ENCODE results near the gene OR6C75.
A peak's percentile ranks its signal among the peaks of the same experiment; 100 is the strongest.
"Not testable (repeated sequence)": the region's sequence is repeated elsewhere in the genome, so short reads cannot be mapped to it uniquely, and the experiment has no call there.

Gene OR6C75

DNA sequence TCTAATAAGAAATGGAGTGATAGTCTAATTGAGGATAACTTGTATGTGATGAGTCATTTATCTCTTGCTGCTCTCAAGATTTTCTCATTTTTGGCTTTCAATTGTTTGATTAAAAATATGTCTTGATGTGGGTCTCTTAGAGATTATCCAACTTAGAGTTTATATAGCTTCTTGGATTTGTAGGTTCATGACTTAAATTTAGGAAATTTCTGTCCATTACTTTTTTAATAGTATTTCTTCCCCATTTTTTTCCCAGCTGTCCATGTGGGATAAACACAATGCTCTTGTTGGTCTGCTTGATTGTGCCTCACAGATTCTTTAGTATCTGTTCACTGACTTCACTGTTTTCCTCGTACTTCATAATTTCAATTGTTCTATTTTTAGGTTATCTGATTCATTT lies 45.1 kb downstream of the OR6C75 start:
- TF ChIP-seq JUND (IDR thresholded peaks at IDR 0.05; ENCODE audit: low read depth) = no peak
- no peak for DNase-seq (ENCODE audit: low read depth in 1 of 2, low spot score in 1 of 2)
- in situ Hi-C loops (cut with HindIII; ENCODE audit: low pct_unique_long_range_greater_than_20kb, low sequenced_read_pairs) = no loop called here

DNA sequence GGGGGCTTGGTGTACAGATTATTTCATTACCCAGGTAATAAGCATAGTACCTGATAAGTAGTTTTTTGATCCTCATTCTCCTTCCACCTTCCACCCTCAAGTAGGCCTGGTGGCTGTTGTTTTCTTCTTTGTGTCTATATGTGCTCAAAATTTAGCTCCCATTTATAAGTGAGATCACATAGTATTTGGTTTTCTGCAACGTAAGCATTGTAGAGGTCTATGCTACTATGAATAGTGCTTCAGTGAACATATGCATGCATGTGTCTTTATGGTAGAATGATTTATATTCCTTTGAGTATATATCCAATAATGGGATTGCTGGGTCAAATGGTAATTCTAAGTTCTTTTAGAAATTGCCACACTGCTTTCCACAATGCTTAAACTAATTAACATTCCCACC lies 46.4 kb downstream of the OR6C75 start:
- DNase-seq (ENCODE audit: low read depth in 1 of 2, low spot score in 1 of 2); in situ Hi-C loops (cut with HindIII; ENCODE audit: low pct_unique_long_range_greater_than_20kb, low sequenced_read_pairs): not testable (repeated sequence)

DNA sequence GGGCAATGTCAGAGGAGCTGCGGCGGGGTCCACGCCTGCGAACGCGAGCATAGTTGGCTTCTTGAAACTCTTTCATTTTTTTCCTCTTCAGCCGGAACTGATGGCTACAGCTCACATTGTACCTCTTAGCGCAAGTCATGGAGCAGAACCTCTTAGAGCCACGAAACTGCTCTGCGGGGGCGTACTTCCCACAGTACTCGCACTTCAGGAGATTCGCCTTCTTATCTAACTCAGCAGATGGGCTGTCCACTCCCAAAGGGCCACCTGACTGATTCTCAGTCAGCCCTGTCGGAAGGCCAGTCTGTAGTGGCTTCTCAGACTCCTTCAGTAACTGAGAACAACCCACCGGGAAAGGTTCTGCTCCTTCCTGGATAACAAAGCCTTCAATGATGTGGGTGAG lies 49.4 kb downstream of the OR6C75 start:
- in situ Hi-C loops (cut with HindIII; ENCODE audit: low pct_unique_long_range_greater_than_20kb, low sequenced_read_pairs); DNase-seq (ENCODE audit: low read depth in 1 of 2, low spot score in 1 of 2): not testable (repeated sequence)

DNA sequence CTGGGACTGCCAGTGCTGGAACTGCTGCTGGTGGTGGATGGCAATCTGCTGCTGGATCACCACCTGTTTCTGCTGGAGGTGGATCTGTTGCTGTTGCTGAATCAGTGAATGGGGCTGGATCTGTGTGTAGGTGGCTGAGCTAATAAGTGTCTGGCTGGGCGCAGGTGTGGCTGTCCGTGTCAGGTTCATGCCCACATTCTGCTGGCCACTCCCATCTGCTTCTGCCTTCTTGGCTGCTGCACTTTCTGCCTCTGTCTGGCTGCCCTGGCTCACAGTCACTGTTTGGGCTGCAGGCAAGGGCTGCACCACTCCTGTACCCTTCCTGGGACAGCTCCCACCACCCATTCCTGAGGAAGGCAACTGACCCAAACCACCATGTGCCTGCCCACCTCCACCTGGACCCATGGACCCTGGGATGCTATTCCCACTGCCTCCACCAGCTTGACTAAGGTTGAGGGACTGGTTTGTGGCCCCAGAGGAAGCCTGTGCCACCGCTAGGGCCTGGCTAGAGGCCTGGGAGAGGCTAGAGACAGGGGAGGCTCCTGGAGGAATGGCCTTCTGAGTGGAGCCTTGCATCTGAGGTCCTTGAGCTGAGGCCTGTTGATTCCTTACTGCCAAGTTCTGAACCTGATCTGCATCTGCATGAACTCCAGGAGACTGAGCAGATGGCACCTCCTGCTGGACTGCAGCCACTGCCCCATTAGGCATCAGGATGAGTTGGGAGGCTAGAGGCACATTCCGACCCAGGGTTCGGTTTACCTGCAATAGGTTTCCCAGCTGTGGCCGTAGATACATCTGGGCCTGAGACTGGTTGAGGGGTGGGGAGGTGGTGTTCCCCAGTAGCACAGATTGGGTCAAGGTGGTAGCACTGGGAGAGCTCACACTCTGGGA lies 51.0 kb downstream of the OR6C75 start:
- DNase-seq (ENCODE audit: low read depth in 1 of 2, low spot score in 1 of 2); in situ Hi-C loops (cut with HindIII; ENCODE audit: low pct_unique_long_range_greater_than_20kb, low sequenced_read_pairs): not testable (repeated sequence)

DNA sequence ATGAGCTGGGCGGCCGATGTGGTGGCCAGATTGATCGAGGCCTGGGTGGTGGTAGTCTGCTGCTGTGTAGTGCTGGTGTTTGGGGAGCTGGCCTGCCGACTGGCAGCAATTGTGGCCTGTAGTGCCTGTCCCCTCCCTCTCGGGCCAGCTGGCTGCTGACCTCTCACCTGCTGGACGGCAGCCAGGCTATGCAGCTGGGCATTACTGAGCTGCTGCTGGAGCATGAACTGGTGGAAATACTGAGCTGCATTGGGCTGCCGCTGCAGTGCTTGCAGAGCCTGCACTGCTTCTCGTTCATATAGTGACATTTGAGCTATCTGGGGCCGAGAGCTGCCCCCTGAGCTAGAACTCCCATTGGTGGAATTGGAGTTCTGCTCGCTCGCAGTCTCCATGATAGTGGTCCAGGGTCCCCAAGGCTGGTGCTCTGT lies 51.6 kb downstream of the OR6C75 start:
- in situ Hi-C loops (cut with HindIII; ENCODE audit: low pct_unique_long_range_greater_than_20kb, low sequenced_read_pairs); DNase-seq (ENCODE audit: low read depth in 1 of 2, low spot score in 1 of 2): not testable (repeated sequence)

DNA sequence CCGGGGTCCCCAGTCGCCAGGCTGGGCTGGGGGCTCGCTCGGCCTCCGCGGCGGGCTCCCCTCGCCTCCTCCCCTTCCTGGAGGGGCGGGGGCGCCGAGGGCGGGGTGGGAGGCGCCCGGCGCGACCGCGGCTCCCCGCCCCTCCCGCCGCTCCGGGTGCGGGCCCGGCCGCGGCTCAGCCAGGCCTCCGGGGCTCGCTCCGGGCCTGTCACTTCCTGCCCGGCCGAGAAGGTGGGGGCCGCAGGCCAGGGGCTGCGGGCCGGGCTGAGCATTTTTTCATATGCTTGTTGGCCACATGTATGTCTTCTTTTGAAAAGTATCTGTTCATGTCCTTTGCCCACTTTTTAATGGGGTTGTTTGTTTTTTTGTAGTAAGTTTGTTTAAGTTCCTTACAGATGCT lies 52.1 kb downstream of the OR6C75 start:
- DNase-seq (ENCODE audit: low read depth in 1 of 2, low spot score in 1 of 2) = not testable (repeated sequence)

DNA sequence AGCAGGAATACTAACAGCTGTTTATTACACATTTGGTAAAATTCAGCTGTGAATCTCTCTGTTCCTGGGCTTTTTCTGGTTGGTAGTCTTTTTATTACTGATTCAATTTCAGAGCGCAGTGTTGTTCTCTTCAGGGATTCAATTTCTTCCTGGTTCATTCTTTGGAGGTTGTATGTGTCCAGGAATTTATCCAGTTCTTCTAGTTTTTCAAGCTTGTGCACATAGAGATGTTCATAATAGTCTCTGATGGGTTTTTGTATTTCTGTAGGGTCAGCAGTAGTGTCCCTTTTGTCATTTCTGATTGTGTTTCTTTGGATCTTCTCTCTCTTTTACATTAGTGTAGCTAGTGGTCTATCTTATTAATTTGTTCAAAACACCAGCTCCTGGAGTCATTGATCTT lies 54.2 kb downstream of the OR6C75 start:
- no peak for TF ChIP-seq JUND (IDR thresholded peaks at IDR 0.05; ENCODE audit: low read depth)
- DNase-seq (ENCODE audit: low read depth in 1 of 2, low spot score in 1 of 2) = peak in 1 of 2 experiments; percentile 71
- in situ Hi-C loops (cut with HindIII; ENCODE audit: low pct_unique_long_range_greater_than_20kb, low sequenced_read_pairs) = no loop called here

More for the DNA sequence above, 52.1 kb downstream of the OR6C75 start:
- in situ Hi-C loops (cut with HindIII; ENCODE audit: low pct_unique_long_range_greater_than_20kb, low sequenced_read_pairs) = not testable (repeated sequence)
